ENCODE measurements around the gene IL6R.

- no peak for TF ChIP-seq EZH2 (IDR thresholded peaks at IDR 0.05)
- no peak for TF ChIP-seq FOXP2 (optimal IDR thresholded peaks at IDR 0.05; ENCODE audit: control extremely low read depth, extremely low read length, insufficient read depth)
- no peak for TF ChIP-seq POLR2AphosphoS5 (IDR thresholded peaks at IDR 0.05; ENCODE audit: borderline replicate concordance, low read depth, low read length)
Observed at GRCh38 chr1:154448331-154448811, 43.2 kb downstream of the IL6R start.

All from SK-N-MC (cell line).